Measurements from ENCODE around the gene SLC39A10.
"Not testable (repeated sequence)": the region's sequence is repeated elsewhere in the genome, so short reads cannot be mapped to it uniquely, and the experiment has no call there.

Gene SLC39A10

DNA sequence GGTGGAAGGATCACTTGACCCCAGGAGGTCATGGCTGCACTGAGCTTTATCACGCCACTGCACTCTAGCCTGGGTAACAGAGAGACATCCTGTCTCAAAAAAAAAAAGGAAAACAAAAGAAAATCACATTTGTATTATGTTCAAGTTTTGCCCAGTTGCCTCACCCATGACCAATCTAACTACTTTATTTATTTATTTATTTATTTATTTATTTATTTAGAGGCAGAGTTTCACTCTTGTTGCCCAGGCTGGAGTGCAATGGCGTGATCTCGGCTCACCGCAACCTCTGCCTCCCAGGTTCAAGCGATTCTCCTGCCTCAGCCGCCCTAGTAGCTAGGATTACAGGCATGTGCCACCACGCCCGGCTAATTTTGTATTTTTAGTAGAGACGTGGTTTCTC is 12.3 kb upstream of the SLC39A10 start:
- not testable (repeated sequence) for DNase-seq (ENCODE audit: low read depth in 3 of 3)

DNA sequence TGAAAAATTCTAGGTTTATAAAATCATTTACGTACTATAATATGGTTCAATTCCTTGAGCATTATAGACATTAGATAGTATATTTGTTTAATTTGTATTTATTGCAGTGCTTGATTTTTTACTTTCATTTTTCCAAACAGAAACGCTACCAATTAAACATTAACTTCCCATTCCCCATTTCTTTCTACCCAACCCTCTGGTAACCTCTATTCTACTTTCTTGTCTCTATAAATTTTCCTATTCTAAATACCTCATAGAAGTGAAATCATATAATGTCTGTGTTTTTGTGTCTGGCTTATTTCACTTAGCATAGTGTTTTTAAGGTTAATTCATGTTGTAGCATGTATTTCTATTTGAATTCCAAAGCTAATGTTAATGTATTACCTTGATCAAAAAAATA is 11.6 kb upstream of the SLC39A10 start:
- DNase-seq (ENCODE audit: low read depth in 3 of 3), result no peak

- no peak for DNase-seq (ENCODE audit: low read depth in 3 of 3)
Observed at GRCh38 chr2:195646424-195646823, 10.6 kb upstream of the SLC39A10 start.

- no peak for DNase-seq (ENCODE audit: low read depth in 3 of 3)
Observed at GRCh38 chr2:195647302-195647701, 9.7 kb upstream of the SLC39A10 start.

DNA sequence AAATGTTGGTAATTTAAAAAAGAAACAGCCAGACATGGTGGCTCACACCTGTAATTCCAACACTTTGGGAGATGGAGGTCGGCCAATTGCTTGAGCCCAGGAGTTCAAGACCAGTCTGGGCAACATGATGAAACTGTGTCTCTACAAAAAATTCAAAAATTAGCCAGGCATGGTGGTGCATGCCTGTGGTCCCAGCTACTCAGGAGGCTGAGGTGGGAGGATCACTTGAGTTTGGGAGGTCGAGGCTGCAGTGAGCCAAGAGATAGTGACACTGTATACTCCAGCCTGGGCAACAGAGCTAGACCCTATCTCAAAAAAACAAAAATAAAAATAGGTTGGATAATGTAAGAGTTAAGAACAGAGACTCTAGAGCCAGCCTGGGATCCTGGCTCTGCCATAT is 8.7 kb upstream of the SLC39A10 start:
- not testable (repeated sequence) for DNase-seq (ENCODE audit: low read depth in 3 of 3)

- no peak for DNase-seq (ENCODE audit: low read depth in 3 of 3)
Observed at GRCh38 chr2:195648787-195649186, 8.2 kb upstream of the SLC39A10 start.

- DNase-seq (ENCODE audit: low read depth in 3 of 3), result no peak
Observed at GRCh38 chr2:195649629-195650190, 7.3 kb upstream of the SLC39A10 start.

GRCh38 chr2:195651046-195651445 is 6.0 kb upstream of the SLC39A10 start:
- no peak for DNase-seq (ENCODE audit: low read depth in 3 of 3)

- no peak for DNase-seq (ENCODE audit: low read depth in 3 of 3)
Observed at GRCh38 chr2:195652911-195653310, 4.1 kb upstream of the SLC39A10 start.

DNA sequence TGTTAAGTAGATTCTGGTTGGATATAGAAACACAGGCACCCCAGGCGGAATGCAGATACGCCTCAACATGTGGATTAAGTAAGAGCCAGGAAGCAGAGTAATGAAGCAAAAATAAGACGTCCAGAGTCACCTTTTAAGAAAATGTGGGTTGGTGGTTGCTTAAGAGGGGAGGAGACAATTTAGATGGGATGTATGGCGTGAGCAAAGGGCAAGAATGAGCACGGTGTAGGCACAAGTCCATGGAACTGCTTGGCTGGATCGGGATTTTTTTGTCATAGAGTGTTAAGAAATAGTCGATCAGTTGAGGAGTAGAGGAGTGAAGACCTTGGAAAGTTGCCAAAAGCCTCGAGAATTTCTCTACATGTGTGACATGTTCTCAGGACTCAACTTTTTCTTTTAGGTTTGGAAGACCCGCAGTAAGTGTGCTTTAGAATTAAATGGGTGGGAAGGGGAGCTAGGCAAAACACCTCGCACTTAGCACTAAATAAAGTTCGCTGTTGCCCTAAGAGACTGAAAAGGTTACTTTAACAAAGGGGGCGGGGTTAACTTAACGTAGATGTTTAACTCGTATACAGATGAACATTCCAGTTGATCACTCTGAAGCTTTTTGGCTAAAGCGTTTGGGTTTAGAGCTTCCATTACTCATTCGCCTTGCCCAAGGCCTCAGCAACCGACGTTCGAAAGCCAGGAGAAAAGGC is 716 bp upstream of the SLC39A10 start:
- no peak for DNase-seq (ENCODE audit: low read depth in 3 of 3)

DNA sequence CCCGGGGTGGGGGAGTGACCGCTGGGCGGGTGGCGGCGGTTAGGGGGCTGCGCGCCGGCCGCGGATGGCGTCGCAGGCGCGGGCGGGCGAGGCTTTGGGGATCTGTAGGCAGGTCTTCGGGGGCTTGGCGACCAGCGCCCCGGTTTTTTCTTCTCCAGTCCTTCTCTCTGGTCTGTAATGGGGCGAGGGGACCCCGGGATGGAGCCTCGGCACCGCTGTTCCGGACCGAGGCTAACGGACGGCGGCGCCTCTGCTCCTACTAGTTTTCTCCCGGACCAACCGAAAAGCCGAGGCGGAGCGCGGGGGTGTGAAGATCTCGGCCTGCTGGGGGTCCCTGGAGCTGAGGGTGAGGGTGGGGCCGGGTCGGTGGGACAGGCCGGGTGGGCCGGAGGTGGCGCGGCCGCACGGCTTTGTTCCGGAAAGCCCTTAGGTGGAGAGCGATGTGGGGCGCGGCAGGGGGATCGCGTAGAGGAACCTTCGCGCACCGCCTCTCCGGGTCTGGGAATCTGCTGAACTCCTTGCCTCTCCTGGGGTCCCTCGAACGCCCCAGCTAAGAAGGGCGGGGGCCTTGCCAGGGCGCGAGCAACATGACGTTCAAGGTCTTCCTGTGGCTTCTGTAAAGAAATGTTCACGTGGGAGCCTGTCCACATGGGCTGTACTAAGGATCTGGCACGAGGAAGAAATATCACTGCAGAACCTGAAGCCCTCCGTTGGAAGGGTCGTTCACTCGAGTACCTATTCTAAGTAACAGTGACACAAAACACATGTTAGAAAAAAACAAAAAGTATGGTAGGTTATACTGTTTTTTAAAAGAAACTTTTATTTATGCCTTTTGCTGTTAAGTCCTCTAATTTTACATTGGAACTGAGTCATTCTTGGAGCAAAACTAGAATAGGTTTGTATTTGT is 861 bp downstream of the SLC39A10 start:
- DNase-seq (ENCODE audit: low read depth in 3 of 3), result peak; percentile 30 to 40 (median 35)

DNA sequence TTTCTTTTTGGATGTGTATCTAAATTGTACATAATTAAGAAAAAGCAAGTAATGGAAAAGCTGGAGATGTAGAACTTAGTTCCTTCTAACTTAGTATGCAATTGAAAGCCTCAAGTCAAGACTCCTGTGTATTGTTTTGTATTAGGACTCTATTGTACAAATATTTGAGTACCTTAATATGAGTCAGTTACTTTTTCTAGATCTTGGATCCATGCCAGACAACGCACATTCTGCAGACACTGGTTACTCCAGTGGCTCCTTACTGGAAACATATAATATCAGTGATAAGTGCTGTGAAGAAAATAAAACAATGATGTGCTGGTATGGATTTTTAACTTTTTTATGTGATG is 1.5 kb downstream of the SLC39A10 start:
- no peak for DNase-seq (ENCODE audit: low read depth in 3 of 3)

DNA sequence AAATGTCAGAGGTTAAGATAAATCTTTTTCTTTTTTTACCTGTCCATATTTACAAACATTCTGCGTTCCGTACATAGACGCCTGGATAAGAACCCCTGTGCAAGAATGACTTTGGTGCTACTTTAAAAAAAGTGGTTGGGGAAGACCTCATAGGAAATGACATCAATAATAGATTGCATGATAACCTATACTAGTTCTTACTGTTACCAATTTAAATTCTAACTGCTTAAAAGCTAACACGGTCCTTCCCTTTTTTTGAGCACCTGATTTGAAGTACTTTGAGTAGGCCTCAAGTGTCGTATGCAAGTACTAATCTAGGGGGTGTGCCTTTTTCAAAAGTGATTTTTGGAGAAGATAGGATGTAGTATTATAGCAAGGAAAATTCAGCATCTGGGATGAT is 2.1 kb downstream of the SLC39A10 start:
- no peak for DNase-seq (ENCODE audit: low read depth in 3 of 3)

DNA sequence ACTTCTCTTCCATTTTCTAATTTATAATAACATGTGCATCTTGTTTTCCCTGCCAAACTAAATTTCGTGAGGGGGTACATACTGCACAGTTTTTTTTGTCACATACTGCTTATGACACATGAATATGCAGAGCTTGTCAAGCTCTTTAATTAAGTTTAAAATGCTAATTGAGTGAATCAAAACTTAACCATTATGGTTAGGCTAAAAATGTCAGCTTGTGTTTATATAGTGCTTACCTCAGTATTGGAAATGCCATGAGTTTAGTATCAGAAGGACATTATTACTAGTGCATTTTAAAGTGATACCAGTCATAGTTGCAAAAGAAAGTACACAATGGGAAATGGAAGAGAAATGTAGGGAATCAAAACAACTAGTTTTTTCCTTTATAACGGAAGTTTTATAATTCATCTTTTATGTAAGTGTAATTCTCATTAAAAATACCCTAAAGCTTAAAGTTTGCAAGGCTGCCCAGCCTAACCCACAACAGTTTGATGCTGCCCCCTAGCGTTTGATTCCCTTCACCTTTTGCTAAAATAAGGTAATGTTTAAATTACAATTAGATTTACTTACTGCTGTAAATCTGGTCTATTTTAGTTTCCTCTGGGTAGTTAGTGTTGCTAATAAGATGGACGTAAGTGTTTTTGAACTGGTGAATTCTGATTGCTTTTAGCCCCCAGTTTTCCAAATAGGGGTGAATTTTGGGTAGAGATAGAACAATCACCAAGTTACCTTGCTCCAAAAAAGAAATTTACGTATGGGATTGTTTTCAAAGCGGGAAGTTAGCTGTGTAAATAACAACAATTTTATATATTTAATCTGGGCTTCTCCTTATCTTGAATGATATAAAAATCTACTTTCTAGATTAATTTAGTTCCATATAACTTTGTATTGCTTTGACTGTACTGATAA is 3.2 kb downstream of the SLC39A10 start:
- peak; percentile 23 to 77 (median 55) for DNase-seq (ENCODE audit: low read depth in 3 of 3)

DNA sequence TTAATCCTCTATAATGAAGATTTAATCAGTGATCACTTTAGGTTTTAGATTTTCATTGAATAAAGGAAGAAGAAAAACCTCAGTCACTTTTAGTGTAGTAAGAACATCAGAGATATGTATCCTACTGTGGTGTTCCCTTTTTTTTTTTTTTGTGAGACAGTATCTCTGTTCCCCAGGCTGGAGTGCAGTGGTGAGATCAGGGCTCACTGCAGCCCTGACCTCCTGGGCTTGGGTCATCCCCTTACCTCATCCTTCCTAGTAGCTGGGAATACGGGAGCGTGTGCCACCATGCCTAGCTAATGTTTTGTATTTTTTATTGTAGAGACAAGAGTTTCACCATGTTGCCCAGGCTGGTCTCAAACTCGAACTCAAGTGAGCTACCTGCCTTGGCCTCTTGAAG is 5.1 kb downstream of the SLC39A10 start:
- no peak for DNase-seq (ENCODE audit: low read depth in 3 of 3)

GRCh38 chr2:195663007-195663406 is 6.0 kb downstream of the SLC39A10 start:
- DNase-seq (ENCODE audit: low read depth in 3 of 3), result no peak

- DNase-seq (ENCODE audit: low read depth in 3 of 3), result no peak
Observed at GRCh38 chr2:195664528-195664927, 7.5 kb downstream of the SLC39A10 start.

DNA sequence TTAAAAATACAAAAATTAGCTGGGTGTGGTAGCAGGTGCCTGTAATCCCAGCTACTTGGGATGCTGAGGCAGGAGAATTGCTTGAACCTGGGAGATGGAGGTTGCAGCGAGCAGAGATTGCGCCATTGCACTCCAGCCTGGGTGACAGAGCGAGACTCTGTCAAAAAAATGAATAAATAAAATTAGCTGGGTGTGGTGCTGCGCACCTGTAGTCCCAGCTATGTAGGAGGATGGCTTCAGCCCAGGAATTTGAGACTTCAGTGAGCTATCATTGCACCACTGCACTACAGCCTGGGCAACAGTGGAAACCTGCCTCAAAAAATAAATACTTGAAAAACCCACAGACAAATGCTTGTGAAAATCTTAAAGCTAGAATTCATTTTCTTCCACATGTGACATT is 8.1 kb downstream of the SLC39A10 start:
- DNase-seq (ENCODE audit: low read depth in 3 of 3), result not testable (repeated sequence)

- DNase-seq (ENCODE audit: low read depth in 3 of 3), result no peak
Observed at GRCh38 chr2:195666113-195666712, 9.2 kb downstream of the SLC39A10 start.

DNA sequence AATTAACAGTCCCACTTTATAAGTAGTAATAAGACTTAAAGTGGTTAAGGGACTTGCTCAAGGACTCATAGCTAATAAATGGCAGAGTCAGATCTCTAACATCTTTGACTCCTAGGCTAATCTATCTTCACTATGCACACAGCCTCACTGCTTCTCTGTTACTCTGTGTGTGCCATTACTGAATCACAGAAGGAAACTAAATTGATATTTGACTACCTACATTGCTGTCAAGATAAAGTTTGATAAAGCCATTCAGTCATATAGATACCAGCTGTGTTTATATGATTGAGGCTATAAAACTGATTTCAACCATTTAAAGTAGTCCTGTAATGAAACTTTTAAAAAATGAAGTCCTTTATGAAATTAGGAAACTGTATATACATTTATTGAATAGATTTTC is 10.9 kb downstream of the SLC39A10 start:
- DNase-seq (ENCODE audit: low read depth in 3 of 3), result no peak

DNA sequence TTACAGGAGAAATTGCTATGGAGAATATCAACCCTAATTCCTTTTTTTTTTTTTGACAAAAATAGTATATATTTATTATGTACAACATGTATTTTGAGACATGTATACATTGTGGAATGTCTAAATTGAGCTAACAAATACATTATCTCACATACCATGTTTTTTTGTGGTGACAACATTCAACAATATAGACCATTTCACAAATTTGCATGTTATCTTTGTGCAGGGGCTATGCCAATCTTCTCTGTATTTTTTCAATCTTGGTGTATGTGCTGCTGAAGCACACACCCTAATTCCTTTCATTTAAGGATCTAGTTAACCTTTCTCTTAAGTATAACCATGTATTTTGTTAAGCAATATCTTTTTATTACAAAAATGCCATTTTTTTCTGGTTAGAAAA is 13.2 kb downstream of the SLC39A10 start:
- no peak for DNase-seq (ENCODE audit: low read depth in 3 of 3)

Measured in stimulated activated CD4-positive, alpha-beta T cell treated with anti-CD3 and anti-CD28 coated beads, TNF-alpha, amount 100 ng/mL, for 4 hours (primary cell).